NK-92 (cell line): Measurements from ENCODE around the gene KLHL25.

Experiments used
- DNase-seq: peaks from one replicate; lab custom pipeline; 2025; ENCODE audit not compliant: unreplicated experiment; lab: John Stamatoyannopoulos, UW

The KLHL25 gene

GRCh38 chr15:85762039-85762755 lies 32.5 kb downstream of the KLHL25 start:
- no peak for DNase-seq

- no peak for DNase-seq
Measured at GRCh38 chr15:85761635-85762034, 33.1 kb downstream of the KLHL25 start.

- no peak for DNase-seq
Measured at GRCh38 chr15:85760531-85761371, 34.0 kb downstream of the KLHL25 start.

GRCh38 chr15:85760049-85760448 lies 34.7 kb downstream of the KLHL25 start:
- no peak for DNase-seq

GRCh38 chr15:85759376-85759775 lies 35.3 kb downstream of the KLHL25 start:
- no peak for DNase-seq

- no peak for DNase-seq
Measured at GRCh38 chr15:85758655-85758978, 36.1 kb downstream of the KLHL25 start.

GRCh38 chr15:85757939-85758654 lies 36.6 kb downstream of the KLHL25 start:
- DNase-seq = no peak

GRCh38 chr15:85757073-85757938 lies 37.4 kb downstream of the KLHL25 start:
- no peak for DNase-seq

GRCh38 chr15:85756411-85757072 lies 38.2 kb downstream of the KLHL25 start:
- no peak for DNase-seq

- no peak for DNase-seq
Measured at GRCh38 chr15:85755942-85756341, 38.8 kb downstream of the KLHL25 start.

GRCh38 chr15:85755471-85755870 lies 39.3 kb downstream of the KLHL25 start:
- DNase-seq = no peak

- DNase-seq = no peak
Measured at GRCh38 chr15:85754989-85755388, 39.7 kb downstream of the KLHL25 start.

GRCh38 chr15:85753791-85754452 lies 40.8 kb downstream of the KLHL25 start:
- DNase-seq = no peak

- DNase-seq = no peak
Measured at GRCh38 chr15:85753261-85753660, 41.5 kb downstream of the KLHL25 start.

GRCh38 chr15:85752491-85752961 lies 42.2 kb downstream of the KLHL25 start:
- DNase-seq = no peak

- DNase-seq = no peak
Measured at GRCh38 chr15:85752124-85752475, 42.6 kb downstream of the KLHL25 start.

GRCh38 chr15:85751291-85752123 lies 43.2 kb downstream of the KLHL25 start:
- DNase-seq = no peak

- DNase-seq = no peak
Measured at GRCh38 chr15:85750319-85751290, 44.1 kb downstream of the KLHL25 start.
